Vagina (tissue), 2 donors: ENCODE data around the gene COTL1.

ENCODE experiments used
- CTCF ChIP-seq, 3 experiments: fragments of 450-650 bp in 2 of 3; fragments of 200-600 bp in 1 of 3; sonication (generic) in 1 of 3; IDR thresholded peaks; one replicate each; pipeline ENCODE4 v1.5.1; 2017 to 2019; ENCODE audit warnings: antibody characterized with exemption in 3 of 3, mild to moderate bottlenecking in 2 of 3, moderate library complexity in 2 of 3
- POLR2A ChIP-seq, 2 donors: fragments of 450-650 bp; IDR thresholded peaks; one replicate each; pipeline ENCODE4 v1.6.1; 2017; ENCODE audit warnings: antibody characterized with exemption in 2 of 2, mild to moderate bottlenecking in 2 of 2, moderate library complexity in 2 of 2
- POLR2AphosphoS5 ChIP-seq, 2 donors: sonication (generic); formaldehyde crosslinking; IDR thresholded peaks; one replicate each; pipeline ENCODE4 v1.9.0; 2017; ENCODE audit warnings: antibody characterized with exemption in 2 of 2, mild to moderate bottlenecking in 2 of 2, low read depth in 1 of 2; ENCODE audit not compliant: insufficient read depth in 1 of 2

- TF ChIP-seq CTCF (IDR thresholded peaks at IDR 0.05) (no peak), POLR2A (IDR thresholded peaks at IDR 0.05) (no peak), POLR2AphosphoS5 (IDR thresholded peaks at IDR 0.05; ENCODE audit: insufficient read depth in 1 of 2, low read depth in 1 of 2) (no peak)
These were observed 33.9 kb downstream of the COTL1 start for GRCh38 chr16:84583995-84584394.
